Effector memory CD8-positive, alpha-beta T cell (primary cell): Measurements from ENCODE around the gene ATP8B1.

Experiments used
- ATAC-seq: fragments of 150-1000 bp; cut with Tn5 transposase; replicated peaks from 2 replicates; pipeline ENCODE4 v1.10.0; 2021; ENCODE audit warnings: mild to moderate bottlenecking, moderate library complexity
- DNase-seq, 3 experiments: peaks; one replicate each; pipeline ENCODE4 v3.0.0; 2021
- H3K27ac Mint-ChIP-seq, 2 donors: one replicate each; pipeline ENCODE4 v1.8.0; 2022; ENCODE audit warnings: mild to moderate bottlenecking in 2 of 2, mixed read lengths in 2 of 2, moderate library complexity in 2 of 2
- H3K27me3 Mint-ChIP-seq, 2 donors: one replicate each; pipeline ENCODE4 v1.8.0; 2022; ENCODE audit warnings: mixed read lengths in 2 of 2
- H3K36me3 Mint-ChIP-seq: one replicate; pipeline ENCODE4 v1.8.0; 2022; ENCODE audit warnings: mild to moderate bottlenecking, moderate library complexity, mixed read lengths; ENCODE audit not compliant: insufficient read depth
- H3K4me1 Mint-ChIP-seq, 2 donors: one replicate each; pipeline ENCODE4 v1.8.0; 2022; ENCODE audit warnings: low read depth in 2 of 2, mixed read lengths in 2 of 2
- H3K4me3 Mint-ChIP-seq, 2 donors: one replicate each; pipeline ENCODE4 v1.8.0; 2022; ENCODE audit warnings: mild to moderate bottlenecking in 2 of 2, mixed read lengths in 2 of 2, moderate library complexity in 2 of 2
- H3K9me3 Mint-ChIP-seq, 2 donors: one replicate each; pipeline ENCODE4 v1.8.0; 2022; ENCODE audit warnings: mixed read lengths in 2 of 2

ATP8B1 gene

DNA sequence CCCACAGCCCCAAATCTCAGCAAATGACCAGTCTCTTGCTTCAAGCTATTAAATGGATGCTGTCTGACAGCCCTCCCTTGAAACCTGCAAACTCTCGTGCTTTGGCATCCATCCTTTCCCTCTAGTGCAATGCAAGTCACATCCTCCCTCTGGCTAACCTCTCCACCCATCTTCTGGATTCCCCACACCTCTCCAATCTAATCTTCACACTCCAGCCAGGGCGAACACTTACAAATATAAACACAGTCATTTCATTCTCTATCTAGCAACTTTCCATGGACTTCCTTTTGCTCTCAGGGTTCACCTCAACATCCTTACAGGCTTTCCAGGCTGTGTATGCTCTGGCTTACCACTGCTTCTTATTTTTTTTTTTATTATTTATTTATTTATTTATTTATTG is 171.4 kb downstream of the ATP8B1 start:
- H3K36me3 Mint-ChIP-seq, result peaks cover 21% of the 10 kb centered on the region

DNA sequence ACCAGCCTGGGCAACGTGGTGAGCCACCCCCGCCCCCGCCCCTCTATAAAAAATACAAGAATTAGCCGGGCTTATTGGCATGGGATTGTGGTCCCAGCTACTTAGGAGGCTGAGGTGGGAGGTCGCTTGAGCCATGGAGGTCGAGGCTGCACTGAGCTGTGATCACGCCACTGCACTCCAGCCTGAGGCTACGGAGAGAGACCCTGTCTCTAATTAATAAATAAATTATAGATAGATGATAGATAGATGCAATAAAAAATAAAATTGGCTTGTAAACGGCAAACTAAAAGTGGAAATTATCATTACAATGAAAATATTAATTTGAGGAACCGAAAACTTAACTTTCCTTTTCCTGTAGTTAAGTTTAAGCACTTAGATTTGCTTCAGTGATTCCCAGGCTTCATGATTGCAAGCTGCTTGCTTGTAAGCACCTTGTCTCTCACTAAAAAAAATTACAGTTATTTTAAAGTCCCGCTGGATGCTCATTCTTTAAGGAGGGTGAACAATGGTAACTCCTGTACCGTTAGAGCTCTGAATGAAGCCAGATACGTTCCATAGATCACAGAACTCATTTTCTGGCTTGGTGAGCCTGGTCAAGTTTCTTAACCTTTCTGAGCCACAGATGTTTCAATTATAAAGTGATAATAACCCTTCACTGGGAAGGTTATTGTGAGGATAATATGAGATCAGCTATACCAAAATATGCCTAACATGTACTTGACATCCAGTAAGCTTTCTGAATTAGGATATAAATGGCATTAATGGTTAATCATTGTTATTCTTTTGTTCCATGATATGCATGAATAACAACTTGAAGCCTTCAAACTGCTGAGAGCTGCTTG is 172.1 kb downstream of the ATP8B1 start:
- Mint-ChIP-seq H3K27me3 (no peaks in the 10 kb centered on the region), H3K9me3 (no peaks in the 10 kb centered on the region), H3K4me1 (peaks cover 14 to 15% of the 10 kb centered on the region in 2 donors), H3K27ac (peak overlapping the region; percentile 94 to 98), H3K36me3 (peaks cover 21% of the 10 kb centered on the region), H3K4me3 (peak overlapping the region; percentile 91 to 96)
- DNase-seq (no peak), ATAC-seq (no peak)

More for the DNA sequence above, 171.4 kb downstream of the ATP8B1 start:
- peak overlapping the region; percentile 49 to 96 for H3K4me3 Mint-ChIP-seq
- no peaks in the 10 kb centered on the region for H3K27me3 Mint-ChIP-seq
- no peaks in the 10 kb centered on the region for H3K9me3 Mint-ChIP-seq
- peak overlapping the region; percentile 9 to 98 for H3K27ac Mint-ChIP-seq
- peaks cover 15 to 16% of the 10 kb centered on the region in 2 donors for H3K4me1 Mint-ChIP-seq
- no peak for DNase-seq
- no peak for ATAC-seq

DNA sequence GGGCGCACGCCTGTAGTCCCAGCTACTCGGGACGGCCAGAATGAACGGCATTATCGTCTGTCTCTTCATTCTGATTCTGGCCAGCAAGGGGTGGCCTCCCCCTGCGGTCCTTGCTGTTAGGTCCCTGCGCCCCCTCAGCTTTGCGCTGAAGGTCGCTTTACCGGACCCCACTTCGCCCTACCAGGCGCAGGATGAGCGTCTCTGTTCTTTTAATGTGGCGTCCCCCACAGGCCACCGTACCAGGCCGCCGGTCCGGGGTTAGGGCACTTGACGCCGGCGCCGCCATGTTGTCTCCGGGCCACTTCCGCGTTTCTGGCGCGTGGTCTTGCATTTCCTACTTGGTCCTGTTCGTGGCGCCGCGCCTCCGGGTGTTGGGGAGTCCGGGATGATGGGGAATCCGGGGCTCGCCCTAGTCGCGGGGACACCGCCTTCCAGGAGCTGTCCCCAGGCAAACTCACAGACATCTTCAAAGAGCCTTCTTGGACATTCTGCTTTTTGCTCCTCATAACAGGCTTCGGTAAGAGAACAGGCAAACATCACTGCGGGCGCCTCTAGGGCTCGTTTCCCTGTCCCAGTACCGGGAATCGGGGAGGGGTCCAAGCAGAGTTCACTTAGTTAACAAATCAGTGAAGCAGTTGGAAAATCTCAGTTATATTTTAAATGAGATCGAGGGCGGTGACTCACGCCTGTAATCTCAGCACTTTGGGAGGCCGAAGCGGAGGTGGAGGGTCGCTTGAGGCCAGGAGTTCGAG is 172.9 kb downstream of the ATP8B1 start:
- no peaks in the 10 kb centered on the region for H3K9me3 Mint-ChIP-seq
- peak; percentile 99 for ATAC-seq
- peak overlapping the region; percentile 94 to 98 for H3K27ac Mint-ChIP-seq
- H3K27me3 Mint-ChIP-seq, result no peaks in the 10 kb centered on the region
- peaks cover 14 to 15% of the 10 kb centered on the region in 2 donors for H3K4me1 Mint-ChIP-seq
- peaks cover 22% of the 10 kb centered on the region for H3K36me3 Mint-ChIP-seq
- peak; percentile 91 to 95 (median 92) for DNase-seq
- peak overlapping the region; percentile 91 to 96 for H3K4me3 Mint-ChIP-seq

DNA sequence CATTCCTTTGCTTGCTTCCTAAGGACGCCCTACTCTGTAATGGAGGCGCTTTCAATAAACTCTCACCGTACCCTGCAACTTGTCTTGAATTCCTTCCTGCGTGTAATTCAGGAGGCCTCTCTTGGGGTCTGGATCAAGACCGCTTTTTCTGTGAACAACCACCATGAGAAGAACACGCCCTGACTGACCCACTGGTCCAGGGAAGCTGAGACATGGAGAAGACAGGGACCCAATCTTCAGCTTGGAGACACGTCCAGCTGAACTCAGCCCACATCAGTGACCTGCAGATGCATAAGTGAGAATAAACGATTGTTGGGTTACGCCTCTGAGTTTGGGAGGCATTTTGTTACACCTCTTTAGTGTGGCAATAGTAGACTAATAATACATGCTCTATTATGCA is 173.7 kb downstream of the ATP8B1 start:
- Mint-ChIP-seq H3K9me3 (no peaks in the 10 kb centered on the region), H3K36me3 (peaks cover 25% of the 10 kb centered on the region), H3K4me1 (peaks cover 14 to 15% of the 10 kb centered on the region in 2 donors), H3K27me3 (no peaks in the 10 kb centered on the region), H3K4me3 (peak overlapping the region; percentile 91 to 96), H3K27ac (peak overlapping the region; percentile 94 to 98)
- ATAC-seq, result no peak
- DNase-seq, result no peak

DNA sequence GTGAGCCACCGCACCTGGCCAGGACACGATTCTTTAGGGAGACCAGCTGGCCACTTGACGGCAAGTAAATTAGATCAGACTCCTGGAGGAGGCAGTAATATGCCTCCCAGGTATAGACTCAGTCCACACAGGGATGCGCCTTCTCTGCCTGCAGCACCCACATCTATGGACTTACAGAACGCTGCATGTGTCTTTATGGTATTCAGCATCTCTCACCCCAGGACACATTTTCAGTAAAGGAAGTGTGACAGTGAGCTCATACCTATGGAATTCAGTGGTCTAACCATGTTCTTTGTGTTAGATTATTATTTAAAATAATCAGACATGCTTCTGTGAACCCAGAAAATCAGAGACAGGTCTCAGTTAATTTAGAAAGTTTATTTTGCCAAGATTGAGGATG is 175.6 kb downstream of the ATP8B1 start:
- H3K27me3 Mint-ChIP-seq, result no peaks in the 10 kb centered on the region
- ATAC-seq, result no peak
- peaks cover 14 to 15% of the 10 kb centered on the region in 2 donors for H3K4me1 Mint-ChIP-seq
- H3K27ac Mint-ChIP-seq, result peak overlapping the region in 1 of 2 donors; percentile 14
- DNase-seq, result no peak
- H3K36me3 Mint-ChIP-seq, result peaks cover 28% of the 10 kb centered on the region
- H3K4me3 Mint-ChIP-seq, result no peak overlapping the region
- H3K9me3 Mint-ChIP-seq, result no peaks in the 10 kb centered on the region

DNA sequence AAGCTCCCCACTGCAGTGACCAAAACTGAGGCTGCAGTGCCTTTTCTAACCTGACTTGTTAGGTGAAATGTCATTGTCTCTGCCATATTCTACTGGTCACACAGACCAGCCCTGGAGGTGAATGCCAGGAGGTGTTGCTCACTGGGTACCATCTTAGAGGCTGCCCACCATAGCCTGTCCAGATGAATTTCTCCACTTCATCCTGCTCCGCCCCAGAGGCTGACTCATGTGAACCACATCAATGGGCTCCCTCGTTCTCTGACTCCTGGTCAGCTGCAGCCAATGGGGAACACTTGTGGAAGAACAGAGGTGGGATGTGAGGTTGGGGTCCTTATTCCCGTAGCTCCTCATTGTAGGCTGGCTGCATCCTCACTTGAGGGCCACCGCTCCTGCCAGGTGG is 178.1 kb downstream of the ATP8B1 start:
- no peak overlapping the region for H3K27ac Mint-ChIP-seq
- peaks cover 8 to 12% of the 10 kb centered on the region in 2 donors for H3K4me1 Mint-ChIP-seq
- ATAC-seq, result no peak
- no peak for DNase-seq
- H3K9me3 Mint-ChIP-seq, result no peaks in the 10 kb centered on the region
- H3K36me3 Mint-ChIP-seq, result peaks cover 33% of the 10 kb centered on the region
- H3K27me3 Mint-ChIP-seq, result no peaks in the 10 kb centered on the region
- H3K4me3 Mint-ChIP-seq, result no peak overlapping the region

DNA sequence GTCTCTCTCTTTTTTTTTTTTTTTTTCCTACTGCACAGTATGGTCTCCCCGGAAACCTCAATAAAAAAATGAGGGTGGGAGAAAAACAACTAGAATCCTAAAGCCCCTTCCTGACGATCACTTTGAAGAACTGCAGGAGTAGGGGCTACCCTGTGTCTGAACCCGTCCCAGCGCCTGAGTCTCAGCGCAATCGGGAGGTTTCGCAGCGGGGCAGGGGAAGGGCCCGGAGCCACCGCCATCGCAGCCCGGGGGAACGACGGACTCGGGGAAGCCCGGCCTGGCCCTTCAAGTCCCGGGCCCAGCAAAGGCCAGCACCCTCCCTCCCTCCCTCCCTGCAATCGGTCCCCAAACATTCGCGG is 181.9 kb downstream of the ATP8B1 start:
- no peaks in the 10 kb centered on the region for H3K9me3 Mint-ChIP-seq
- DNase-seq (peak in 1 of 3 experiments; percentile 4), ATAC-seq (peak; percentile 3)
- H3K4me1 Mint-ChIP-seq, result peaks cover 10 to 24% of the 10 kb centered on the region in 2 donors
- H3K27me3 Mint-ChIP-seq, result no peaks in the 10 kb centered on the region
- peak overlapping the region; percentile 92 to 96 for H3K4me3 Mint-ChIP-seq
- H3K36me3 Mint-ChIP-seq, result peaks cover 42% of the 10 kb centered on the region
- peak overlapping the region; percentile 96 to 98 for H3K27ac Mint-ChIP-seq

DNA sequence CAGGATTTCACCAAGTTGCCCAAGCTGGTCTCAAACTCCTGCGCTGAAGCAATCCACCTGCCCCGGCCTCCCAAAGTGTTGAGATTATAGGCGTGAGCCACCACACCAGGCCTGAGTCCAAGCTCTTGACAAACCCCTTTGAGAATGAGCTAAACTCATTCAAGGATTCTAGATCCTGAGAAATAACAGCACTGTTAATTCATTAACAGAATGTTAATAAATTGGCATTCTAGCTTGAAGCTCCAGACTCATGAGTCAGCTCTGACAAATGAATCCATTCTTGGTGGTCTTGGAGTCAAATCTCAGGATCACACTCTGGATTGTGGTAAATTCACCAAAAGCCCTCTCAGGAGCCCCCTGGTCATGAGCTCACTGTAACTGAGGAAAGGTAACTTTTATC is 183.2 kb downstream of the ATP8B1 start:
- peak overlapping the region in 1 of 2 donors; percentile 96 for H3K27ac Mint-ChIP-seq
- peaks cover 51% of the 10 kb centered on the region for H3K36me3 Mint-ChIP-seq
- H3K27me3 Mint-ChIP-seq, result no peaks in the 10 kb centered on the region
- H3K4me3 Mint-ChIP-seq, result no peak overlapping the region
- peaks cover 12 to 30% of the 10 kb centered on the region in 2 donors for H3K4me1 Mint-ChIP-seq
- no peak for ATAC-seq
- H3K9me3 Mint-ChIP-seq, result no peaks in the 10 kb centered on the region
- DNase-seq, result no peak

DNA sequence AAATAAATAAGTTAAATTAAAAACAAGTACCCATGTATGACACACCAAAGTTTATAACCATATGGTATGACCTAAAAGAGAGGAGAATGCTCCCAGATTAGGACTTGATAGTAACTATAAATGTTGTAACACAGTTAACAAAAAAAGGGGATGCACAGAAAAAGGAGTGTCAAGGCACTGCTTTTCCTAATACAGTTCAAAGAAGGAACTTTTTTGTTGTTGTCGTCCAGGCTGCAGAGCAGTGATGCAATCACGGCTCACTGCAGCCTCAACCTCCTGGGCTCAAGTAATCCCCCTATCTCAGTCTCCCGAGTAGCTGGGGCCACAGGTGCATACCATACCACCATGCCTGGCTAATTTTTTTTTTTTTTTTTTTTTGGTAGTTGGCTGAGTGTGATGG is 184.2 kb downstream of the ATP8B1 start:
- DNase-seq (no peak), ATAC-seq (no peak)
- Mint-ChIP-seq H3K27me3 (no peaks in the 10 kb centered on the region), H3K27ac (no peak overlapping the region), H3K36me3 (peaks cover 59% of the 10 kb centered on the region), H3K4me3 (no peak overlapping the region), H3K9me3 (no peaks in the 10 kb centered on the region), H3K4me1 (peaks cover 12 to 30% of the 10 kb centered on the region in 2 donors)

DNA sequence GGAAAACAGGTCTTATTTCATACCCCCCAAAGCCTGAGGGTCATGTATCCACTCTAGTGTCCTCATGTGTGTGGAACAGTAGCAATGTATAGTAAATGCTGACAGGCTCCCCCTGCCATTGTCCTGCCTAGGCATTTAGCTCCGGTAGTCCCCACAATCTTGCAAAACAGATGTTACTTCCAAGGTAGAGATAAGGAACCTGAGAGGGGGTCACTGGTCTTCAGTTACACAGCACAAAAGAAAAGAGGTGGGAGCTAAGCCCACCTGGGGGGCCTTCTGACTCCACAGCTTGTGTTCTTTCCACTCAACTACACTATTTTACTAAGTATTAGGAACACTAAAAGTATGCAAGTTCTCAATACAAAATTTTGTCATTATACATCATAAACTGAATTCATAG is 199.2 kb downstream of the ATP8B1 start:
- DNase-seq (no peak), ATAC-seq (no peak)
- Mint-ChIP-seq H3K36me3 (peaks cover 94% of the 10 kb centered on the region), H3K9me3 (no peaks in the 10 kb centered on the region), H3K4me1 (no peaks in the 10 kb centered on the region), H3K4me3 (no peak overlapping the region), H3K27ac (no peak overlapping the region), H3K27me3 (no peaks in the 10 kb centered on the region)
